ENCODE results near the gene COQ9.

The COQ9 gene

DNA sequence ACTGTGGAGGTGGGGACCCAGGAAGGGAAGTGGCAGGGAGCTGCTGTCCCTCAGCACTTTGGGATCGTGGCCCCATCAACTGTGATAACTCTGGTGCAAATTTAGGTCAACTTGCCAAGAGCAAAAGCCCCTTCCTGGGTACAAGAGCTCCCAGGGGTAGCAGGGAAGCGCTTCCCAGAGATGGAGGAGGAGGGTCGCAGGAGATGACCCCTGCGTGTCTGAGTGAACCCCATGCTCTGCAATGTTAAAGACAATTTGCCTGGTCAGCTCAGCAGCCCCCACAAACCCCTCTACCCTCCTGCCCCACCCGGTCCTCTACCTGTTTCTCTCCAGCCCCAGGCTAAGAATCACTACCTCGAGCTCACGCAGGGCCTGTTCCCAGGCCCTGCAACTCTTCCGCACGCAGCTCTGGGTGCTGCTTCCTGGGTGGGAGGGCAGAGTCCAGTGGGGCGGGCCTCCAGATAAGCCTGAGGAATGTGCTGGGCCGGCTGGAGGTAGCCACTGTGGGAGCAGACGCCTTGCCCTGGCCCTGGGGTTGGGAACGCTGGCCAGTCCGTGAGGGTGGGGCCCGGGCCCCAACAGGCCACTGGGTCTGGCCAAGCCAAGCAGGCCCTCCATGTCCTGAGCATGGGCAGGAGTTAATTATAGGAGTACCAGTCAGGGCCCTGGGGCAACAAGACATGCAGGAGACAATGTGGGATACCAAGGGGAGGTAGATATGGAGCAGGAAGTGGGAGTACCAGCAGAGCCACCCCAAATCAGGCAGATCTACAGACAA, 32.9 kb downstream of the COQ9 start:
- POLR2A ChIA-PET = interaction anchor here (2.5 kb wide), 1 partner anchor 18 kb away, joined by 10 read pairs; the partner anchor contains the start of gene POLR2C
- DNase-seq (ENCODE audit: low read depth, low spot score) = no peak
- TF ChIP-seq, protein P1, sequence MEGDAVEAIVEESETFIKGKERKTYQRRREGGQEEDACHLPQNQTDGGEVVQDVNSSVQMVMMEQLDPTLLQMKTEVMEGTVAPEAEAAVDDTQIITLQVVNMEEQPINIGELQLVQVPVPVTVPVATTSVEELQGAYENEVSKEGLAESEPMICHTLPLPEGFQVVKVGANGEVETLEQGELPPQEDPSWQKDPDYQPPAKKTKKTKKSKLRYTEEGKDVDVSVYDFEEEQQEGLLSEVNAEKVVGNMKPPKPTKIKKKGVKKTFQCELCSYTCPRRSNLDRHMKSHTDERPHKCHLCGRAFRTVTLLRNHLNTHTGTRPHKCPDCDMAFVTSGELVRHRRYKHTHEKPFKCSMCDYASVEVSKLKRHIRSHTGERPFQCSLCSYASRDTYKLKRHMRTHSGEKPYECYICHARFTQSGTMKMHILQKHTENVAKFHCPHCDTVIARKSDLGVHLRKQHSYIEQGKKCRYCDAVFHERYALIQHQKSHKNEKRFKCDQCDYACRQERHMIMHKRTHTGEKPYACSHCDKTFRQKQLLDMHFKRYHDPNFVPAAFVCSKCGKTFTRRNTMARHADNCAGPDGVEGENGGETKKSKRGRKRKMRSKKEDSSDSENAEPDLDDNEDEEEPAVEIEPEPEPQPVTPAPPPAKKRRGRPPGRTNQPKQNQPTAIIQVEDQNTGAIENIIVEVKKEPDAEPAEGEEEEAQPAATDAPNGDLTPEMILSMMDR (IDR thresholded peaks at IDR 0.05; ENCODE audit: insufficient read depth, low read length, missing control alignments) = no peak
- CTCF ChIA-PET = interaction anchor here (0.6 to 13.9 kb wide), 3 partner anchors 18 to 93 kb away, joined by 3 to 161 read pairs (median 103); partner anchors contain the start of gene POLR2C
- H3K4me3 ChIP-seq (ENCODE audit: low read depth, low read length) = peak overlapping the region; percentile 57

DNA sequence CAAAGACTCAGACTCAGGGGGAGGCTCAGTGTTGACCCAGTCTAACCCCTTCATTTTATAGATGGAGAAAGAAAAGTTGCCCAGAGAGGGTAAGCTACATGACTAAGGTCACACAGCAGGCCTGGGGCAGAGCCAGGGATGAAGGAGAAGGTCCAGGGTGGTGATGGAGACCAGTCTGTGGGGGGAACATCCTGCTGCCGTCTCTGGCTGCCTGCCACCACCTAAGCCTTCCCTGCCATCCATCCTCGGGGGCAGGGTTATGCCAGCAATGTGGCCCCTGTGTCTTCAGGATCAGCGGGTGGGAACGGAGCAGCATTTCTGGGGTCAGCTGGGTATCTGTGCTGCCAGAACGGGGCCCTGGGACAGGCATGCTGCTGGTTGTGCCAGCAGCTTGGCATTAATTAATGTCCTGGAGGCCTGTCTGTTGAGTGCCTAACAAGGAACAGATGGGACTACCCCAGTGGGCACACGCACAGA, 33.5 kb downstream of the COQ9 start:
- no peak overlapping the region for H3K4me3 ChIP-seq (ENCODE audit: low read depth, low read length)
- CTCF ChIA-PET = interaction anchor here (13.2 to 13.9 kb wide), 2 partner anchors 19 to 39 kb away, joined by 103 to 161 read pairs; partner anchors contain the start of gene POLR2C
- TF ChIP-seq, protein P1 (IDR thresholded peaks at IDR 0.05; ENCODE audit: insufficient read depth, low read length, missing control alignments) = no peak
- DNase-seq (ENCODE audit: low read depth, low spot score) = no peak
- POLR2A ChIA-PET = interaction anchor here (2.5 kb wide), 1 partner anchor 18 kb away, joined by 10 read pairs; the partner anchor contains the start of gene POLR2C

DNA sequence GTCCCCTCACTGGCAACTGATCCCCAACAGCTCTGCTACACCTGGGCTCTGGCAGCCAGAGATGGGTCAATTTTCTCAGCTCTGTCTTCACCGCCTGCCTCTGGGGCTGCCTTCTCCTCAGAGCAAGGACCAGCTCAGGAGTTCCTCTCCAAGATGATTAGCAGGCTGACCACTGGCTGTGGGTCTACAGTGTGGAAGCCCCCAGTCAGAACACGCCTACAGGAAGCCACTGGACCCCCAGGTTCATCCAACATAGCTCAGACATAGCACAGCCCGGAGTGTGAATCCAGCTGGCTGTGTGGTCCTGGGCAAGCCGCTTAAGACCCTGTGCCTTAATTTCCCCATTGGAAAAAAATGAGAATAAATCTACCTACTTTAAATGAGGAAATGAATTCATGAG, 34.1 kb downstream of the COQ9 start:
- no peak overlapping the region for H3K4me3 ChIP-seq (ENCODE audit: low read depth, low read length)
- ChIA-PET CTCF (interaction anchor here (13.2 to 13.9 kb wide), 2 partner anchors 20 to 38 kb away, joined by 103 to 161 read pairs; partner anchors contain the start of gene POLR2C), POLR2A (interaction anchor here (2.5 kb wide), 1 partner anchor 19 kb away, joined by 10 read pairs; the partner anchor contains the start of gene POLR2C)
- TF ChIP-seq, protein P1 (IDR thresholded peaks at IDR 0.05; ENCODE audit: insufficient read depth, low read length, missing control alignments) = no peak
- no peak for DNase-seq (ENCODE audit: low read depth, low spot score)

DNA sequence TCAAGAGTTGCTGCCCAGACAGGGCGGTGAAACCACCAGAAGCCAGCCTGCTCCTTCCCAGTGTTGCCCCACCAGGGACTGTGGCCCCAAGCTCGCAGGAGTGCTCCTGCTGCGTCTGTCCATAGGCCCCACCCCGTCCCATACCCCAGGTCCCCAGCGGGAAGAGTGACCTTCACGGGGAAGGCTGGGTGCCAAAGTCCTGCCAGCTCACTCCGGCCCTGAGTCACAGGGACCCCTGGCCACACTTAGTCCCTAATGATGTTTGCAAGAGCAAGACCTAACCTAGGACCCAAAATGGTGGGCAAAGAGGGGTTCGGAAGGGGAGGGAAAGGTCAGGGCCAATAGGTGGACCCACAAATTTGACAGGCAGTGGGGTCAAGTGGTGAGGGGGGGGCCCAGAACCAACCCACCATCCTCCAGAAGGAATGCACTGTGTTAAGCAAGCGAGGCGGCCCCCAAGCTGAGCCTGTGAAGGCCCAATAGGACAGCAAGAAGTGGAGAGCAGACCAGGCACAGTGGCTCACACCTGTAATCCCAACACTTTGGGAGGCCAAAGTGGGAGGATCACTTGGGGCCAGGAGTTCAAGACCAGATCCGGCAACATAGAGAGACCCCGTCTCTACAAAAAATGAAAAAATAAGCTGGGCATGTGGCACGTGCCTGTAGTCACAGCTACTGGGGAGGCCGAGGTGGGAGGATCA, 35.7 kb downstream of the COQ9 start:
- no peak overlapping the region for H3K4me3 ChIP-seq (ENCODE audit: low read depth, low read length)
- POLR2A ChIA-PET = no interaction called here
- TF ChIP-seq, protein P1 (IDR thresholded peaks at IDR 0.05; ENCODE audit: insufficient read depth, low read length, missing control alignments) = no peak
- CTCF ChIA-PET = interaction anchor here (1.1 to 13.9 kb wide), 2 partner anchors 21 to 37 kb away, joined by 4 to 103 read pairs; no protein-coding TSS in a partner anchor
- DNase-seq (ENCODE audit: low read depth, low spot score) = no peak

DNA sequence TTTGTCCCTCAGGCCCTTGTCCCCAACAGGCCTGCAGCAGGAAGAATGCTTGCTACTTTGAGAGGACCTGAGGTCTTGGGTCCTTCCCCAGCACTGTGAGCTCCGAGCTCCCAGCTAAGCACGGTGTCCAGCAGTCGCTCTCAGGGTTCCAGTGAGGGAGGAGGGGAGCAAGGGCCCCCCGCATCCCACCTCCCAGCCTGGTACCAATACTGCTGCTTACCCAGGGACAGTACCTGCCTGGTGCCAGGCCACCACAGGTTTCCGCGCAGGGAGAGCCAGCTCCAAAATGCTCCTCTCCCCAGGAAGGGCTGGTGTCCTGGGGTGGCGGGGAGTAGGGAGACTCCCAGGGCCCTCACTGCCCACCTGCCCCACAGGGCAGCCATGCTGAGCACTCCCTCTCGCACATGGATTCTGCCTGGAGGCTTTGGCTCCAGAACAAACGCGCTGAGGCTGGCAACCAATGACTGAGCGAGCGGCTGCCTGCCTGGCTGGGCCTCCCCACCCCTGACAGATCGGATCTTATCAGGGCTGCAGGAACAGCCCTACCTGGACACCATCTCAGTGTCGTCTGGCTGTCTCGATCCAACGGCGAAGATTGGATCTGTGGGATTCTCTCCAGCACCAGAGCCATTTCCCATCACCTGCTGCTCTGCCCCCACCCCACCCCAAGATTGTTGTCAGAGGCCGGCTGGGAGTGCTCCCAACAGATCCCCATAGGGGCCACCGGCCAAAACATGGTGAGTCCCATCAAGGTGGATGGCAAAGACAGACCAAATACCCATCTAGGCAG, 36.6 kb downstream of the COQ9 start:
- ChIA-PET POLR2A (no interaction called here), CTCF (interaction anchor here (1.1 to 13.9 kb wide), 3 partner anchors 22 to 36 kb away, joined by 3 to 103 read pairs (median 4); no protein-coding TSS in a partner anchor)
- TF ChIP-seq, protein P1 (IDR thresholded peaks at IDR 0.05; ENCODE audit: insufficient read depth, low read length, missing control alignments) = no peak
- H3K4me3 ChIP-seq (ENCODE audit: low read depth, low read length) = no peak overlapping the region
- no peak for DNase-seq (ENCODE audit: low read depth, low spot score)

Data from AG04449 (cell line).